RWPE1 (cell line): Measurements from ENCODE around the gene SAFB.
"Not testable (repeated sequence)": the region's sequence is repeated elsewhere in the genome, so short reads cannot be mapped to it uniquely, and the experiment has no call there.

Experiments used
- CTCF ChIA-PET: fragments of 350-600 bp; sonication (Branson Sonifier 250); formaldehyde crosslinking; extraction: SDS; loops from one replicate; lab custom pipeline; 2021; lab: Yijun Ruan, JAX
- POLR2A ChIA-PET: fragments of 400-600 bp; formaldehyde crosslinking; extraction: SDS; loops from one replicate; lab custom pipeline; 2020; ENCODE audit warnings: antibody characterized with exemption; ENCODE audit not compliant: low non-redundant PET; lab: Yijun Ruan, JAX
- DNase-seq: peaks from one replicate; pipeline ENCODE4 v3.0.0; 2012; ENCODE audit warnings: low spot score
- H3K27ac ChIP-seq: fragments of 450-650 bp; 2 replicates; pipeline ENCODE4 v1.5.1; 2017
- CTCF ChIP-seq: fragments of 450-650 bp; conservative IDR thresholded peaks from 2 replicates; pipeline ENCODE4 v1.5.1; 2017; ENCODE audit warnings: low read depth, mild to moderate bottlenecking

The SAFB gene

GRCh38 chr19:5698635-5699422, 75.9 kb downstream of the SAFB start:
- ChIA-PET POLR2A (no interaction called here), CTCF (interaction anchor here (0.6 kb wide), 1 partner anchor 12 kb away, joined by 3 read pairs; no protein-coding TSS in a partner anchor)
- TF ChIP-seq CTCF: no peak
- no peak for DNase-seq
- peak overlapping the region; percentile 68 for H3K27ac ChIP-seq

- ChIA-PET POLR2A (no interaction called here), CTCF (interaction anchor here (0.6 kb wide), 1 partner anchor 955 kb away, joined by 7 read pairs; no protein-coding TSS in a partner anchor)
- peak overlapping the region; percentile 68 for H3K27ac ChIP-seq
- TF ChIP-seq CTCF: no peak
- DNase-seq: no peak
Observed at GRCh38 chr19:5700455-5701092, 77.7 kb downstream of the SAFB start.

GRCh38 chr19:5702053-5702410, 79.1 kb downstream of the SAFB start:
- CTCF ChIA-PET, DNase-seq, H3K27ac ChIP-seq: not testable (repeated sequence)
- POLR2A ChIA-PET: interaction anchor here (0.6 kb wide), 1 partner anchor 257 kb away, joined by 3 read pairs; no protein-coding TSS in a partner anchor

- H3K27ac ChIP-seq: peak overlapping the region; percentile 28
- TF ChIP-seq CTCF: no peak
- CTCF ChIA-PET: interaction anchor here (0.6 kb wide), 1 partner anchor 14 kb away, joined by 4 read pairs; no protein-coding TSS in a partner anchor
- no peak for DNase-seq
- POLR2A ChIA-PET: interaction anchor here (0.6 kb wide), 1 partner anchor 16 kb away, joined by 3 read pairs; the partner anchor contains the start of genes CATSPERD and LONP1
Observed at GRCh38 chr19:5703819-5704818, 81.2 kb downstream of the SAFB start.

GRCh38 chr19:5705552-5705951, 82.7 kb downstream of the SAFB start:
- ChIA-PET POLR2A (interaction anchor here (0.5 kb wide), 1 partner anchor 1409 kb away, joined by 3 read pairs; no protein-coding TSS in a partner anchor), CTCF (interaction anchor here (1.2 kb wide), 1 partner anchor 18 kb away, joined by 4 read pairs; no protein-coding TSS in a partner anchor)
- no peak for DNase-seq
- no peak overlapping the region for H3K27ac ChIP-seq
- TF ChIP-seq CTCF: no peak

GRCh38 chr19:5706876-5707573, 84.1 kb downstream of the SAFB start:
- no peak for TF ChIP-seq CTCF
- no peak for DNase-seq
- no peak overlapping the region for H3K27ac ChIP-seq
- POLR2A ChIA-PET: no interaction called here
- CTCF ChIA-PET: interaction anchor here (1.2 kb wide), 1 partner anchor 20 kb away, joined by 4 read pairs; no protein-coding TSS in a partner anchor
